ENCODE data around the gene SPDYA. TPM values are rescaled to one million over a fixed set of nuclear protein-coding genes. Genes with fewer than 3 reads are reported as not detected.
"Not testable (repeated sequence)": the region's sequence is repeated elsewhere in the genome, so short reads cannot be mapped to it uniquely, and the experiment has no call there.

SPDYA gene
- total RNA-seq, 4 donors from 2014 or later, result 0.26 to 2.3 (median 1.0) TPM

DNA sequence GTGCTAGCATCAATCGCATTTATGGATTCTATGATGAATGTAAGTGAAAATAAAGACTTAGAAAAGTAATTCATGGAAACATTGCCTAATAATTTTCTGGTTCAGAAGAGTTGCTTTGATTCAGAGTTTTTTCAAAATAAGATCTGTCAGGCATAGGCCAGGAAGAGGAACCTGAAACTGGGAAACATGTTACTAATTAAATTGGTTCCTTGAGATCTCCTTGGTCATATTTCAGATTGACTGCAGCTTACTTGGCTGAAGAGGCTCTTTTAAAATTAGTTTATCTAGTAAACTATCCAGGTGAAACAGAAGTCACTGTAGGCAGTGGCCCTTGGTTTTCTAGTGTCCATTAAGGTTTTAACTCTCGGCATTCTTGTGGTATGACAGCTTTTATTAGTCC is 31.6 kb upstream of the SPDYA start:
- peaks cover 11% of the 10 kb centered on the region for H3K4me1 ChIP-seq
- DNase-seq (ENCODE audit: low spot score in 2 of 2), result no peak
- TF ChIP-seq POLR2A (IDR thresholded peaks at IDR 0.05), result no peak
- no peak for TF ChIP-seq EP300 (IDR thresholded peaks at IDR 0.05)
- no peak for TF ChIP-seq CTCF (IDR thresholded peaks at IDR 0.05)
- TF ChIP-seq POLR2AphosphoS5 (IDR thresholded peaks at IDR 0.05), result no peak
- H3K4me3 ChIP-seq, result no peak overlapping the region
- 87% methylated on average over 2 of the region's 2 CpGs for WGBS
- peaks cover 65% of the 10 kb centered on the region for H3K36me3 ChIP-seq
- H3K27ac ChIP-seq, result no peak overlapping the region
- no peaks in the 10 kb centered on the region for H3K9me3 ChIP-seq
- H3K27me3 ChIP-seq, result no peaks in the 10 kb centered on the region

GRCh38 chr2:28780496-28780895 is 30.1 kb upstream of the SPDYA start:
- peaks cover 79% of the 10 kb centered on the region for H3K36me3 ChIP-seq
- no peaks in the 10 kb centered on the region for H3K9me3 ChIP-seq
- TF ChIP-seq POLR2A (IDR thresholded peaks at IDR 0.05) (no peak), CTCF (IDR thresholded peaks at IDR 0.05) (no peak), EP300 (IDR thresholded peaks at IDR 0.05) (no peak), POLR2AphosphoS5 (IDR thresholded peaks at IDR 0.05) (no peak)
- 72% methylated on average over 2 of the region's 2 CpGs for WGBS
- no peak for DNase-seq (ENCODE audit: low spot score in 2 of 2)
- peaks cover 2% of the 10 kb centered on the region for H3K4me1 ChIP-seq
- no peak overlapping the region for H3K4me3 ChIP-seq
- H3K27ac ChIP-seq, result no peak overlapping the region
- H3K27me3 ChIP-seq, result no peaks in the 10 kb centered on the region

- no peaks in the 10 kb centered on the region for H3K27me3 ChIP-seq
- H3K36me3 ChIP-seq, result peaks cover 97% of the 10 kb centered on the region
- H3K4me3 ChIP-seq, result no peak overlapping the region
- H3K9me3 ChIP-seq, result no peaks in the 10 kb centered on the region
- no peak for DNase-seq (ENCODE audit: low spot score in 2 of 2)
- TF ChIP-seq EP300 (IDR thresholded peaks at IDR 0.05) (no peak), POLR2A (IDR thresholded peaks at IDR 0.05) (no peak), POLR2AphosphoS5 (IDR thresholded peaks at IDR 0.05) (no peak), CTCF (IDR thresholded peaks at IDR 0.05) (no peak)
- 71% methylated on average over 3 of the region's 3 CpGs for WGBS
- no peaks in the 10 kb centered on the region for H3K4me1 ChIP-seq
- no peak overlapping the region for H3K27ac ChIP-seq
Observed at GRCh38 chr2:28782423-28782822, 28.2 kb upstream of the SPDYA start.

- not testable (repeated sequence) for DNase-seq (ENCODE audit: low spot score in 2 of 2); H3K9me3 ChIP-seq; H3K27ac ChIP-seq; H3K4me3 ChIP-seq; H3K4me1 ChIP-seq; H3K27me3 ChIP-seq
- H3K36me3 ChIP-seq, result peaks cover 94% of the 10 kb centered on the region
- WGBS, result 92% methylated on average over 7 of the region's 7 CpGs
Observed at GRCh38 chr2:28784570-28784969, 26.1 kb upstream of the SPDYA start.

DNA sequence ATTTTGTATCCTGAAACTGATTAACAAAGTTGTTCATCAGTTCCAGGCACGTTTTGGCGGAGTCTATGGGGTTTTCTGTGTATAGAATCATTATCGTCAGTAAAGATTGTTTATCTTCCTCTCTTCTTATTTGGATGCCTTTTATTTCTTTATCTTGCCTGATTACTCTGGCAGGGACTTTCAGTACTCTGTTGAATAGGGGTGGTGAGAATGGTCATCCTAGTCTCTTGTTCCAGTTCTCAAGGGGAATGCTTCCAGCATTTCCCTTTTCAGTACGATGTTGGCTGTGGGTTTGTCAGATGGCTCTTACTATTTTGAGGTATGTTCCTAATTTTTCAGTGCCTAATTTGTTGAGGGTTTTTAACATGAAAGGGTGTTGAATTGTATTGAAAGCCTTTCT is 14.0 kb upstream of the SPDYA start:
- no peaks in the 10 kb centered on the region for H3K9me3 ChIP-seq
- H3K4me3 ChIP-seq, result no peak overlapping the region
- peaks cover 83% of the 10 kb centered on the region for H3K36me3 ChIP-seq
- TF ChIP-seq CTCF (IDR thresholded peaks at IDR 0.05) (no peak), POLR2AphosphoS5 (IDR thresholded peaks at IDR 0.05) (no peak), EP300 (IDR thresholded peaks at IDR 0.05) (no peak), POLR2A (IDR thresholded peaks at IDR 0.05) (no peak)
- H3K27ac ChIP-seq, result no peak overlapping the region
- peaks cover 12% of the 10 kb centered on the region for H3K4me1 ChIP-seq
- WGBS, result 83% methylated on average over 4 of the region's 4 CpGs
- DNase-seq (ENCODE audit: low spot score in 2 of 2), result no peak
- no peaks in the 10 kb centered on the region for H3K27me3 ChIP-seq

GRCh38 chr2:28801726-28802125 is 8.9 kb upstream of the SPDYA start:
- H3K27me3 ChIP-seq, result no peaks in the 10 kb centered on the region

More at GRCh38 chr2:28801726-28802125, 8.9 kb upstream of the SPDYA start:
- Histone ChIP-seq H3K4me1 (peaks cover 26% of the 10 kb centered on the region), H3K36me3 (peaks cover 41% of the 10 kb centered on the region), H3K9me3 (no peaks in the 10 kb centered on the region), H3K27ac (no peak overlapping the region), H3K4me3 (no peak overlapping the region)
- no peak for DNase-seq (ENCODE audit: low spot score in 2 of 2)
- 56% methylated on average over 3 of the region's 3 CpGs for WGBS
- TF ChIP-seq EP300 (IDR thresholded peaks at IDR 0.05), result no peak
- TF ChIP-seq POLR2A (IDR thresholded peaks at IDR 0.05), result no peak
- TF ChIP-seq CTCF (IDR thresholded peaks at IDR 0.05), result no peak
- no peak for TF ChIP-seq POLR2AphosphoS5 (IDR thresholded peaks at IDR 0.05)

Data from suprapubic skin (tissue), 4 donors.